ENCODE results near the gene HKDC1. TPM values are rescaled to one million over a fixed set of nuclear protein-coding genes. Genes with fewer than 3 reads are reported as not detected.
A peak's percentile ranks its signal among the peaks of the same experiment; 100 is the strongest.

The HKDC1 gene
- total and polyA plus RNA-seq, 4 experiments from 2014 or later: 3.5 to 8.1 (median 4.5) TPM

- peak overlapping the region; percentile 73 to 92 (median 84) for H3K4me3 Mint-ChIP-seq
- intact Hi-C loops (cut with micrococcal nuclease): no loop called here
- Histone ChIP-seq H3K4me3 (ENCODE audit: low read length in 2 of 2) (peak overlapping the region in 1 of 2 donors; percentile 38), H3K27ac (ENCODE audit: low read depth, low read length) (peak overlapping the region; percentile 63), H3K36me3 (ENCODE audit: insufficient read depth, low read length) (no peaks in the 10 kb centered on the region), H3K27me3 (ENCODE audit: insufficient read depth, low read length) (no peaks in the 10 kb centered on the region), H3K4me1 (ENCODE audit: insufficient read depth, low read length) (peaks cover 76% of the 10 kb centered on the region), H3K9me3 (ENCODE audit: control insufficient read depth in 1 of 2, low read length in 2 of 2) (no peaks in the 10 kb centered on the region)
- H3K4me1 Mint-ChIP-seq: peaks cover 47 to 80% (median 61%) of the 10 kb centered on the region in 4 donors
- CTCF ChIA-PET (ENCODE audit: partially characterized antibody): interaction anchor here (1.0 to 1.7 kb wide), 8 partner anchors 9 to 176 kb away, joined by 3 to 8 read pairs (median 6); partner anchors contain the start of gene HKDC1
- H3K27me3 Mint-ChIP-seq: no peaks in the 10 kb centered on the region
- H3K27ac Mint-ChIP-seq: peak overlapping the region; percentile 87 to 97 (median 91)
- no peaks in the 10 kb centered on the region for H3K9me3 Mint-ChIP-seq
- DNase-seq: peak in 1 of 5 donors; percentile 22
- no peaks in the 10 kb centered on the region for H3K36me3 Mint-ChIP-seq
- POLR2A ChIA-PET (ENCODE audit: partially characterized antibody): interaction anchor here (0.7 to 2.0 kb wide), 12 partner anchors 9 to 178 kb away, joined by 3 to 15 read pairs (median 4); partner anchors contain the start of genes HKDC1 and SUPV3L1
Observed at GRCh38 chr10:69229616-69229916, 9.4 kb downstream of the HKDC1 start.

DNA sequence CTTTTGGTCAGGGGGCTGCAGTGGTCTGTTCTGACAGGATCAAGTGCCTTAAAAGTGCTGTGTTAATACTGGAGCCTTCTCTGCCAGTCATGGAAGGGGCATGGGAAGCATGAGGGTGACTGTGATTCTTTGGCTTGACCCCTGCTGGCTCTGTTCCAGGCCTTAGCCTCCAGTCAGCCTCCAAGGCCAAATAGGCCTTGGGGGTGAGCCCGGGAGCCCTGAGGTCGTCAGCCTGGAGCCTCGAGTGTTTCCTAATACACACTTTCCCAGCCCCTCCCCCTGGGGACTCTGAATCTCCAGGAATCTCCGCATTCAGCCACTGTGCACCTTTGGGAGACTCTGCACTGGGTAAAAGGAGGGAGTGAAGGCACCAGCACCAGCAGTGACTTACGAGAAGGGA lies 10.0 kb downstream of the HKDC1 start:
- H3K9me3 Mint-ChIP-seq: no peaks in the 10 kb centered on the region
- POLR2A ChIA-PET (ENCODE audit: partially characterized antibody): interaction anchor here (0.9 to 1.9 kb wide), 4 partner anchors 8 to 89 kb away, joined by 3 to 15 read pairs (median 4); partner anchors contain the start of gene HKDC1
- no peak overlapping the region for H3K27ac ChIP-seq (ENCODE audit: low read depth, low read length)
- no peaks in the 10 kb centered on the region for H3K27me3 ChIP-seq (ENCODE audit: insufficient read depth, low read length)
- H3K36me3 ChIP-seq (ENCODE audit: insufficient read depth, low read length): no peaks in the 10 kb centered on the region
- CTCF ChIA-PET (ENCODE audit: partially characterized antibody): interaction anchor here (1.2 to 1.7 kb wide), 5 partner anchors 10 to 163 kb away, joined by 4 to 8 read pairs (median 7); no protein-coding TSS in a partner anchor
- DNase-seq: no peak
- no peaks in the 10 kb centered on the region for H3K9me3 ChIP-seq (ENCODE audit: control insufficient read depth in 1 of 2, low read length in 2 of 2)
- H3K4me1 ChIP-seq (ENCODE audit: insufficient read depth, low read length): peaks cover 71% of the 10 kb centered on the region
- peaks cover 44 to 74% (median 56%) of the 10 kb centered on the region in 4 donors for H3K4me1 Mint-ChIP-seq
- H3K36me3 Mint-ChIP-seq: no peaks in the 10 kb centered on the region
- H3K27me3 Mint-ChIP-seq: no peaks in the 10 kb centered on the region
- peak overlapping the region in 4 of 8 donors; percentile 73 to 92 (median 88) for H3K4me3 Mint-ChIP-seq
- peak overlapping the region; percentile 87 to 97 (median 91) for H3K27ac Mint-ChIP-seq
- intact Hi-C loops (cut with micrococcal nuclease): no loop called here
- no peak overlapping the region for H3K4me3 ChIP-seq (ENCODE audit: low read length in 2 of 2)

DNA sequence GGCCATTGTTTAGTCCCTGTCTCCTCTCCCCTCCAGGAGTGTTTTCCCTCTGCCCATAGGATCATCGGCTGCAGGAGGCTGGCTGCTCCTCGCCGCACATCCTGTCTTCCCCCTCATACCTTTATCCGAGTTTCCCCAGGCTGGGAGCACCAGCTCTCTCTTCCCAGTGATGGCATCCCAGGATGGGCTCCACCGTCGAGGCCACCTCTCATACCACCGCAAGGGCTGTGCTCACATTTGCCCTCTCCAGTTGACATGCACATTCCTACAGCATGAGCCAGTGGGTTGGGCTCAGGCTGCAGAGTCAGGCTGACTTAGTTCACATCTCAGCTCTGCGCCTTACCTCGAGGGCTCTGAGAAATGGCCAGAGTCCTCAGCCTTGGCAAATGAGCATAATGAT lies 12.1 kb downstream of the HKDC1 start:
- no peaks in the 10 kb centered on the region for H3K9me3 ChIP-seq (ENCODE audit: control insufficient read depth in 1 of 2, low read length in 2 of 2)
- H3K27me3 ChIP-seq (ENCODE audit: insufficient read depth, low read length): no peaks in the 10 kb centered on the region
- H3K27ac ChIP-seq (ENCODE audit: low read depth, low read length): no peak overlapping the region
- H3K27me3 Mint-ChIP-seq: no peaks in the 10 kb centered on the region
- peak overlapping the region in 6 of 7 donors; percentile 1 to 93 (median 78) for H3K27ac Mint-ChIP-seq
- H3K36me3 ChIP-seq (ENCODE audit: insufficient read depth, low read length): no peaks in the 10 kb centered on the region
- H3K4me1 Mint-ChIP-seq: peaks cover 41 to 71% (median 47%) of the 10 kb centered on the region in 4 donors
- H3K4me1 ChIP-seq (ENCODE audit: insufficient read depth, low read length): peaks cover 55% of the 10 kb centered on the region
- CTCF ChIA-PET (ENCODE audit: partially characterized antibody): interaction anchor here (1.3 to 2.9 kb wide), 4 partner anchors 10 to 160 kb away, joined by 3 to 20 read pairs (median 6); no protein-coding TSS in a partner anchor
- POLR2A ChIA-PET (ENCODE audit: partially characterized antibody): interaction anchor here (1.3 to 3.1 kb wide), 3 partner anchors 11 to 86 kb away, joined by 4 to 12 read pairs (median 7); no protein-coding TSS in a partner anchor
- no peak overlapping the region for H3K4me3 ChIP-seq (ENCODE audit: low read length in 2 of 2)
- H3K4me3 Mint-ChIP-seq: peak overlapping the region in 5 of 8 donors; percentile 12 to 94 (median 81)
- no peaks in the 10 kb centered on the region for H3K36me3 Mint-ChIP-seq
- intact Hi-C loops (cut with micrococcal nuclease): loop anchor here (1.0 kb wide), 1 partner anchor 10 kb away; no protein-coding TSS in a partner anchor
- no peak for DNase-seq
- no peaks in the 10 kb centered on the region for H3K9me3 Mint-ChIP-seq

DNA sequence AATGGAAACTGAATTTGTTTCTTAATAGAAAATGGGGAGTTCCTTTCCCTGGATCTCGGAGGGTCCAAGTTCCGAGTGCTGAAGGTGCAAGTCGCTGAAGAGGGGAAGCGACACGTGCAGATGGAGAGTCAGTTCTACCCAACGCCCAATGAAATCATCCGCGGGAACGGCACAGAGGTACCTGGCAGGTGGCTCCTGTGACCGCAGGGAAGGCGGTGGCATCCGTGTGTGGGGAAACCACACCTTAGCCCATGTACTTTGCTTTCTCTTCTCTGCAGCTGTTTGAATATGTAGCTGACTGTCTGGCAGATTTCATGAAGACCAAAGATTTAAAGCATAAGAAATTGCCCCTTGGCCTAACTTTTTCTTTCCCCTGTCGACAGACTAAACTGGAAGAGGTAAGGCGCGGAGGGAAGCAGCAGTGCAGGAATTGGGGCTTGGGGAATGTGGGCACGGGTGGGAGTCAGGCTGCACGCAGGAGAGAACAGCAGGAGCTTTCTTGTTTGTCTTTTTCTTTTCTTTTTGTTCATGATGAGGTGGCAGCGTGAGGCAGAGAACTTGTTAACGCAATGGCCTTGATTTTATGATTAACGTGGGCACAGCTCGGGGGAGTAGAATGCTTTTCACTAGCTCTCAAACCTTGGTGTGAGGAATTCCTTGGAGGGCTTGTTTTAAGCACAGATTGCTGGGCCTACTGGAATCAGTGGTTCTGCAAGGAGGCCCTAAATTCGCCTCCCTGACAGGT lies 12.8 kb downstream of the HKDC1 start:
- no peaks in the 10 kb centered on the region for H3K36me3 ChIP-seq (ENCODE audit: insufficient read depth, low read length)
- DNase-seq: peak; percentile 44 to 76 (median 58)
- no peaks in the 10 kb centered on the region for H3K27me3 ChIP-seq (ENCODE audit: insufficient read depth, low read length)
- intact Hi-C loops (cut with micrococcal nuclease): loop anchor here (1.0 kb wide), 1 partner anchor 11 kb away; no protein-coding TSS in a partner anchor
- Mint-ChIP-seq H3K36me3 (no peaks in the 10 kb centered on the region), H3K27me3 (no peaks in the 10 kb centered on the region), H3K4me1 (peaks cover 40 to 71% (median 46%) of the 10 kb centered on the region in 4 donors), H3K27ac (peak overlapping the region; percentile 73 to 93 (median 88)), H3K4me3 (peak overlapping the region; percentile 77 to 94 (median 81)), H3K9me3 (no peaks in the 10 kb centered on the region)
- CTCF ChIA-PET (ENCODE audit: partially characterized antibody): interaction anchor here (1.3 to 2.9 kb wide), 4 partner anchors 9 to 160 kb away, joined by 3 to 20 read pairs (median 6); no protein-coding TSS in a partner anchor
- POLR2A ChIA-PET (ENCODE audit: partially characterized antibody): interaction anchor here (0.6 to 3.1 kb wide), 5 partner anchors 11 to 269 kb away, joined by 3 to 12 read pairs (median 4); no protein-coding TSS in a partner anchor
- no peaks in the 10 kb centered on the region for H3K9me3 ChIP-seq (ENCODE audit: control insufficient read depth in 1 of 2, low read length in 2 of 2)
- no peak overlapping the region for H3K4me3 ChIP-seq (ENCODE audit: low read length in 2 of 2)
- H3K4me1 ChIP-seq (ENCODE audit: insufficient read depth, low read length): peaks cover 51% of the 10 kb centered on the region
- no peak overlapping the region for H3K27ac ChIP-seq (ENCODE audit: low read depth, low read length)

- no peaks in the 10 kb centered on the region for H3K27me3 Mint-ChIP-seq
- intact Hi-C loops (cut with micrococcal nuclease): no loop called here
- peak overlapping the region in 3 of 8 donors; percentile 47 to 61 (median 57) for H3K4me3 Mint-ChIP-seq
- Histone ChIP-seq H3K27me3 (ENCODE audit: insufficient read depth, low read length) (no peaks in the 10 kb centered on the region), H3K4me3 (ENCODE audit: low read length in 2 of 2) (no peak overlapping the region), H3K9me3 (ENCODE audit: control insufficient read depth in 1 of 2, low read length in 2 of 2) (no peaks in the 10 kb centered on the region), H3K4me1 (ENCODE audit: insufficient read depth, low read length) (peaks cover 38% of the 10 kb centered on the region), H3K27ac (ENCODE audit: low read depth, low read length) (no peak overlapping the region), H3K36me3 (ENCODE audit: insufficient read depth, low read length) (no peaks in the 10 kb centered on the region)
- peak overlapping the region; percentile 33 to 66 (median 44) for H3K27ac Mint-ChIP-seq
- POLR2A ChIA-PET (ENCODE audit: partially characterized antibody): interaction anchor here (0.7 to 3.1 kb wide), 5 partner anchors 9 to 84 kb away, joined by 3 to 12 read pairs (median 4); no protein-coding TSS in a partner anchor
- no peaks in the 10 kb centered on the region for H3K9me3 Mint-ChIP-seq
- no peak for DNase-seq
- H3K36me3 Mint-ChIP-seq: no peaks in the 10 kb centered on the region
- peaks cover 28 to 55% (median 32%) of the 10 kb centered on the region in 4 donors for H3K4me1 Mint-ChIP-seq
- CTCF ChIA-PET (ENCODE audit: partially characterized antibody): interaction anchor here (0.8 to 3.4 kb wide), 7 partner anchors 12 to 172 kb away, joined by 4 to 20 read pairs (median 8); partner anchors contain the start of gene HKDC1
Observed at GRCh38 chr10:69234447-69234846, 14.3 kb downstream of the HKDC1 start.

DNA sequence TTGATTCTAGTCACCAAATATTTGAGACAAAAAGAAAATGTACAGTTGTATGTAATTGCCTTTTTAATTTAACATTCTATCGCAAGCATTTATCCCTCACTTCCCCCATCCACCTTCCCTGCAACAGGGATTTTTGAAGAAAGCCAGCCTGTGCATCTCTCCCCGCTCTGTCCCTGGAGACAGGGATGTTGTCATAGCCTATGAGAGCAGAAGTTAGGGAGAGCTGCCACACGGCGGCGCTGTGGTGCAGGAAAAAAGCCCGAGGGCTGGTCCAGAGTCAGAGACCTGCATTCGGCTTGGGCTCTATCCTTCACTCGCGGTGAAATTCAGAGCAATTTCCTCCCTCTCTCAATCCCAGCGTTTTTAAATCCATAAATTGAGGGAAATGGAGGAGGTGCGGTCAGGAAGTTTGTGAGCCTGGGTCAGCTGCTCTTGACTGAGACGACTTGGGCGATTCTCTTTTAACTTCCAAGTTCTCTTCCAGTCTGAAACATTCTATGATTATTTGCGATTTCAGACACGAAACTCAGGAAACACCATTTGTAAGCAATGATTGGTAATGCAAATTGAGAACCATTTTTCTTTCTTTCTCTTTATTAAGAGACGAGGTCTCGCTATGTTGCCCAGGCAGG lies 17.5 kb downstream of the HKDC1 start:
- DNase-seq: peak; percentile 78 to 82 (median 79)
- no peaks in the 10 kb centered on the region for H3K36me3 ChIP-seq (ENCODE audit: insufficient read depth, low read length)
- H3K36me3 Mint-ChIP-seq: peaks cover 8 to 11% of the 10 kb centered on the region in 2 donors
- H3K27me3 Mint-ChIP-seq: no peaks in the 10 kb centered on the region
- H3K4me1 ChIP-seq (ENCODE audit: insufficient read depth, low read length): peaks cover 17% of the 10 kb centered on the region
- intact Hi-C loops (cut with micrococcal nuclease): loop anchor here (1.0 to 5.0 kb wide), 5 partner anchors 81 to 400 kb away; no protein-coding TSS in a partner anchor
- peaks cover 14 to 27% (median 17%) of the 10 kb centered on the region in 4 donors for H3K4me1 Mint-ChIP-seq
- no peak overlapping the region for H3K27ac ChIP-seq (ENCODE audit: low read depth, low read length)
- ChIA-PET CTCF (ENCODE audit: partially characterized antibody) (interaction anchor here (0.6 to 5.7 kb wide), 12 partner anchors 12 to 271 kb away, joined by 3 to 148 read pairs (median 5); no protein-coding TSS in a partner anchor), POLR2A (ENCODE audit: partially characterized antibody) (interaction anchor here (0.7 to 3.1 kb wide), 3 partner anchors 153 to 171 kb away, joined by 3 to 11 read pairs (median 4); no protein-coding TSS in a partner anchor)
- peak overlapping the region in 2 of 8 donors; percentile 7 to 48 for H3K4me3 Mint-ChIP-seq
- H3K27me3 ChIP-seq (ENCODE audit: insufficient read depth, low read length): no peaks in the 10 kb centered on the region
- H3K27ac Mint-ChIP-seq: peak overlapping the region in 3 of 7 donors; percentile 11 to 63 (median 17)
- H3K9me3 Mint-ChIP-seq: peaks cover 0 to 2% (median 0%) of the 10 kb centered on the region in 8 donors
- no peaks in the 10 kb centered on the region for H3K9me3 ChIP-seq (ENCODE audit: control insufficient read depth in 1 of 2, low read length in 2 of 2)
- H3K4me3 ChIP-seq (ENCODE audit: low read length in 2 of 2): no peak overlapping the region

All from CD4-positive, alpha-beta memory T cell (primary cell).